ENCODE measurements around the gene HOXA4.

HOXA4 gene

DNA sequence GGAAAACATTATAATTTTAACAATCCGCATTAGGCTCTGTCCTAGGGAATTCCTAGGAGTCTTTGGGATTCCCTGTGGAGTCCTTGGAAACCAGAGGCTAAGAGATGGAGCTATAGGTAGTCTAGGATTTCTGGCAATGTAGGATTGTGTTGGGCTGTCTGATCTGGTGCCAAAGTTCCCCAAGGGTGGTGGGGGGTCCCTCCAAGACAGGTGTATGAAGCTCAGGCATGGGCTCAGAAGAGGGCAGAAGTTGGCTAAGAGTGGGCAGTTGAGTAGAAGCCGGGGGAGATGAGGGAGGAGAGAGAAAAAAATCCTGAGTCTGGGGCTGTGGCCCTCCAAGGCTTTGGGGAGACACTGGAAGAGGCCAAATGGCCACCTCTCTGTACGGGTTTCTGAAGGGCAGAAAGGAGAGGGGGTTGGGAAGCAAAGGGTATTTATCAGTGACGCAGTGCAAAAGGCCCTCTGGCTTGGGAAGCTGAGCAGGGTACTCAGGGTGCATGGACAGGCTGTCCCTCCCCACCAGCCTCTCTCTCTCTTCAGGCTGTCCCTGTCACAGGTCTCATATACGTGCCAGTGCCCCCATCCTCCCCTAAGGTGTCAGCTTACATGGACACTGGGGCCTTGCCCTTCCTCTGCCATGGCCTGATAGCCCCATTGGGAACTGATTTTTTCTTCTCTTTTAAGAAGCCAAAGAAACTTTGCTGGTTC lies 16.1 kb upstream of the HOXA4 start:
- no peak for DNase-seq

DNA sequence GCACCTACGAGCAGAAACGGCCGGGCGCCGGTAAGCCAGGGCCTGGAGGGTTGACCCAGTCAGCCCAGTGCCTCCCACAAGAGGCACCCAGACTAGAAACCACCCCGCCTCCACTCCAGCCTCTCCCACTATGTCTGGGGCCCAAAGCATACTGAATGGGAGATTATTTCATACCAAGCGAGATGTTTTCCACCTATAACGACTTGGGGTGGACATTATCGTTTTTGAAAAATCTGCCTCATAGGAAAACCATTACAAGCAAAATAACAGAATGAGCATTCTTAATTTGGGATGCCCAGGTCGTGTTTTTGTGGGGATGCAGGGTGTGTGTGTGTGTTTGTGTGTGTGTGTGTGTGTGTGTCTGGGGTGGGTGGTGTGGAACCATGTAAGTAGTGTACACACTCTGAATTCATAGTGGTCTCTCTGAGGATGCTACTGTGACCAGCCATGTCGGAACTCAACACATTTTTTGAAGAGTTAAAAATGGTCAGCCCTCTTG lies 15.4 kb upstream of the HOXA4 start:
- DNase-seq = no peak

DNA sequence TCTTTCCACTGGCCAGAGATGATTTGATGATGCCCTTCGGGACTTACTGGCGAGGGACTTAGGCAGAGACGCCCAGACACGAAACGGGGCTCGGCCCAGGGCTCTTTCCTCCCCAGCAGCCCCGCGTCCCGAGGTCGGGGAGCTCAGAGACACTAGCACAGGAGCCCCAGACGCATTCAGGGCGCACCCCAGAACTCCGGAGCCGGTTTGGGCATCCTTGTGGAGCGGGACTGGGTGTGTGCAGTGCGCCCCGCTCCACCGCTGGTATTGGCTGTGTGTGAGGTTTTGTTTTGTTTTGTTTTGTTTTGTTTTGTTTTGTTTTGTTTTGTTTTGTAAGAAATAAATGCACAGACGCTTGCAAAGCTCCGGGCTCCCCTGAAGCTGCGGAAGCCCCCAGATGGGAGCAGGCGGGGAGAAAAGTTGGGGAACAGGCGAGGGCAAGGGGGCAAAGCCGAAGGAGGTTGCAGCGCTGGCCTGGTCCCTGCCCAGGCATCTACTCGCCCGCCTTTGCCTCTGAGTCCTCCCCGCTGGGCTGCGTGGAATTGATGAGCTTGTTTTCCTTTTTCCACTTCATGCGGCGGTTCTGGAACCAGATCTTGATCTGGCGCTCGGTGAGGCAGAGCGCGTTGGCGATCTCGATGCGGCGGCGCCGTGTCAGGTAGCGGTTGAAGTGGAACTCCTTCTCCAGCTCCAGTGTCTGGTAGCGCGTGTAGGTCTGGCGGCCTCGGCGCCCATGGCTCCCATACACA lies 14.8 kb upstream of the HOXA4 start:
- no peak for DNase-seq

DNA sequence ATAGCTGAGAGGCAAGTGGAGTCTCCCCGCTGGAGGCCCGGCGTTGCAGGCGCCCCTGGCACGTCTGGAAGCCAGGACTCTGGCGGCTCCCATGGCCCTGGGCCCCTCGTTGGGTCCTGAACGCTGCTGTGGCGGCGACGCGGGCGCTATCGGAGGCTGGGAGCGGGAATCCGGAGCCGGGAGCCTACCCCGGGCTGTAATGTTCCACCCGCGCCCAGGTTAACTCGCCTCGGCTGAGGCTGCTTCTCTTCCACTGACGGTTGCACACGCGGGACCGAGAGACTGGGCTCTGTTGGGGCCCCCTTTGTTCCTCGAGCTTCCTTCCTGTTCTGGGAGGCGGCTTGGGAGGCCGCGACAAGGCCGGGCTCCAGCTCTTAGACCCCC lies 14.2 kb upstream of the HOXA4 start:
- no peak for DNase-seq

DNA sequence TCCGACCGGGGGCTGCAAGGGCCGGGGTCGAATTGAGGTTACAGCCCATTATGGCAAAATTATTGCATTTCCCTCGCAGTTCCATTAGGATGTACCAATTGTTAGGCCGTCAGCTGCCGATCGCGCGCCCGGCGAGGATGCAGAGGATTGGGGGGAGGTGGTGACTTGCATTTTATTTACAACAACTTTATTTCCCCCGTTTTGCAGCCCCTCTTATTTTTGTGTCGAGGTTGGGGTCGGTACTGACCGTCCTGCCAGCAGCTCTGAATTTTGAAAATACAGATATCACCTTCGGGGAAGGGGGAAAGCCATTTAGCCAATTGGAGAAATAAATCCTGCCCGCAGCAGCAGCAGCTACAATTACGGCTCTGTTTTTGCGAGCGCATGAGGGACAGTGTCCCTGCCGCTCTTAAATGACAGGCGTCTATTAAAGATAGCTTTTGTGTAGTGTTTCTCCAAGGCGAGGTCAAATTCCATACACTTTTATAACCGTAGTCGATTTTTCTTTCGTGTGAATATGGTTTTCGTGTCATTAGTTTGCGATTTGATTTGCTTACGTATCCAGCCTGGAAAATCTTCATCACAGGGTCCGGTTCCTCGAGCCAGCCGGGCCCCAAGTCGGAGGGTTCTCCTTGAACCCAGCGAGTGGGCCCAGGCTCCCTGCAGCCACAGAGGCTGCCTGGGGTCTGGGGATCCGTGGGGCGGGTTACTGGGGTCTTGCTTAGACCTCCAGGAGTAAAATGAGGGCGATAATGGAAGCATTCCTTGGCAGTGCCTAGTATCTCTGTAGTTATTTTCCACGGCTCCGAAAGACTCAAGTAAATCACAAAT lies 13.6 kb upstream of the HOXA4 start:
- DNase-seq = no peak

DNA sequence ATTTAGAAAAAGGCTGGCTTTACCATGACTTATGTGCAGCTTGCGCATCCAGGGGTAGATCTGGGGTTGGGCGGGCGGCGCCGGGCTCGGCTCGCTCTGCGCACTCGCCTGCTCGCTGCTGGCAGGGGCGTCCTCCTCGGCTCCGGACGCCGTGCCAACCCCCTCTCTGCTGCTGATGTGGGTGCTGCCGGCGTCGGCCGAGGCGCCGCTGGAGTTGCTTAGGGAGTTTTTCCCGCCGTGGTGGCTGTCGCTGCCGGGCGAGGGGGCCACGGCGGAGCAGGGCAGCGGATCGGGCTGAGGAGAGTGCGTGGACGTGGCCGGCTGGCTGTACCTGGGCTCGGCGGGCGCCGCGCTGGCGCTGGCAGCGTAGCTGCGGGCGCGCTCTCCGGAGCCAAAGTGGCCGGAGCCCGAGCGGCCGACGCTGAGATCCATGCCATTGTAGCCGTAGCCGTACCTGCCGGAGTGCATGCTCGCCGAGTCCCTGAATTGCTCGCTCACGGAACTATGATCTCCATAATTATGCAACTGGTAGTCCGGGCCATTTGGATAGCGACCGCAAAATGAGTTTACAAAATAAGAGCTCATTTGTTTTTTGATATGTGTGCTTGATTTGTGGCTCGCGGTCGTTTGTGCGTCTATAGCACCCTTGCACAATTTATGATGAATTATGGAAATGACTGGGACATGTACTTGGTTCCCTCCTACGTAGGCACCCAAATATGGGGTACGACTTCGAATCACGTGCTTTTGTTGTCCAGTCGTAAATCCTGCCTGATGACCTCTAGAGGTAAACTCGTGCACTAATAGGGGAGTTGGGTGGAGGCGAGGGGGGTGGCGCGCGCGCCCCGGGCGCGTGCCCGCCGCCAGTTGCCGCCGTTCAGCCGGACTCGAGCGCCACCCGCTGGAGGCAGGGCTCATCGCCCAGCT lies 12.7 kb upstream of the HOXA4 start, which contains the start of gene HOXA5:
HOXA5 (minus strand) TSS at position 659 of the 927 bp plus-strand sequence; CDS start at position 585, 74 bp downstream.
- DNase-seq = no peak

DNA sequence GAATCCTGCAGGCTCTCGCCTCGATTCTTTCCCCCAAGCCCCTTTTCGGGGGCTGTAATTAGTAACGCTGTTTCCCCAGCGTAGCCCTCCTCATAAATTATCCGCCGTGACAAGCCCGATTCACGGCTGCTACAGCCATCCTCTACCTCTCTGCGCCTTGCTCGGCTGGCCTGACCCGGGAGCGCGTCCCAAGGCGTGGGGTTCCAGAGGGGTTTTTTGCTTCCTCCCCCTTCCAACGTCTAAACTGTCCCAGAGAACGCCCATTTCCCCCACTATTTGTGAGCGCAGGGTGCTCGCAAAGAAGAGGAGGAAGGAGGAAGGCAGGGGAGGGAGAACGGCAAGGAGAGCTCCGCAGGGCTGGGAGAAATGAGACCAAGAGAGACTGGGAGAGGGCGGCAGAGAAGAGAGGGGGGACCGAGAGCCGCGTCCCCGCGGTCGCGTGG lies 12.0 kb upstream of the HOXA4 start:
- no peak for DNase-seq

DNA sequence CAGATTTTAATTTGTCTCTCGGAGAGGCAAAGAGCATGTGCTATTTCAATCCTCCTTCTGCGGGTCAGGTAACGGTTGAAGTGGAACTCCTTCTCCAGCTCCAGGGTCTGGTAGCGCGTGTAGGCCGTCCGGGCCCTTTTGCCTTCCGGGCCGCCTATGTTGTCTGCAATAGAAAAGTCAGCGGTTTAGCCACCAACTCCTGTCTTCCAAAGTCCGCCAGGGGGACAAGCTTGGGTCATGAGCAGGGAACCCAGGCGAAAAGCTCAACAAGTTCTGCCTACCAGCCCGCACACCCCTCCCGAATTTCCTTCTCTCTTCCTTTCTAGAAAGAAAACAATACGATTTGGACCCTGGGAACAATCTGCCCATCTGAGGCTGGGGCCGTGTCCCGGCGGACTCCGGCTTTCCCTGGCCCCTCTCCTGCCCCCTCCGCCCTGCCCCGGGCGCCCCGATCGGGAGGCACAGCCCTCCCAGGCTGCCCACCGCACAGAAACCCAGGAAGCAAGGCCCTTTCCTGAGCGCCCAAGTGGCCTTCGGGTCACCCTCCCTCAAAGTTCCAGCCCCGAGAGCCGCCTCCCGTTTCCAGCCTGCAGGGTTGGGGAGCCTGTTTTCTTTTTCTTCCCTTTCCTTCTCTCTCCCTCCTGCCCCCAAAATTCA lies 11.5 kb upstream of the HOXA4 start:
- DNase-seq = no peak

DNA sequence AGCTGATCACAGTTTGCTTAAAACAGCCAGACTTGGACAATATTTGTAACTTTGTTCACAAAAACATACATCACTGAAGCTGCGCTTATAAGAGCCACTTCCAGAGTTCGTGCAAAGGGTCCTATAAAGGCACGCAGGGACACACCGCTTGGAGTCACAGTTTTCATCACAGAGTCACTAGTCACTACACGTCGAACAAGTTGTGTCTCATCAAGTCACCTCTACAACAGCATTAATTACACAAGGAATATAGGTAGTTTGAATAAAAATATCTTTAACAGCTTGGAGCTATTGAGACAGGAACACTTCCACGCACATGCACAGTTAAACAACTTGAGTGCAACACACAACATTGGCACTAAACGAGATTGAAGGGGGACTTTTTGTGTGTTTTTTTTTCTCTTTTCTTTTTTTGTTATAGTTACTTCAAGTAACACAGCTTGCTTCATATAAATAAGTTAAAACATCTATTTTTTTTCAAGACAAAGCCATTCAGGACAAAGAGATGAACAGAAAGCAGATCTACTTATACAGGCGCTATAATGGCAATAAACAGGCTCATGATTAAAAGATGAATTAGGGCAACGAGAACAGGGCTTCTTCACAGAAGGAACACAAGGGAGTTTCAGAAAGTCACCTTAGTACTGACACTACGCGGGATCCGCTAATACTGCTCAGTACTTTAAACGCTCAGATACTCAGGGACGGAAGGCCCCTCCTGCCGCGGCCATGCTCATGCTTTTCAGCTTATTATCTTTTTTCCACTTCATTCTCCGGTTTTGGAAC lies 10.8 kb upstream of the HOXA4 start:
- DNase-seq = no peak

DNA sequence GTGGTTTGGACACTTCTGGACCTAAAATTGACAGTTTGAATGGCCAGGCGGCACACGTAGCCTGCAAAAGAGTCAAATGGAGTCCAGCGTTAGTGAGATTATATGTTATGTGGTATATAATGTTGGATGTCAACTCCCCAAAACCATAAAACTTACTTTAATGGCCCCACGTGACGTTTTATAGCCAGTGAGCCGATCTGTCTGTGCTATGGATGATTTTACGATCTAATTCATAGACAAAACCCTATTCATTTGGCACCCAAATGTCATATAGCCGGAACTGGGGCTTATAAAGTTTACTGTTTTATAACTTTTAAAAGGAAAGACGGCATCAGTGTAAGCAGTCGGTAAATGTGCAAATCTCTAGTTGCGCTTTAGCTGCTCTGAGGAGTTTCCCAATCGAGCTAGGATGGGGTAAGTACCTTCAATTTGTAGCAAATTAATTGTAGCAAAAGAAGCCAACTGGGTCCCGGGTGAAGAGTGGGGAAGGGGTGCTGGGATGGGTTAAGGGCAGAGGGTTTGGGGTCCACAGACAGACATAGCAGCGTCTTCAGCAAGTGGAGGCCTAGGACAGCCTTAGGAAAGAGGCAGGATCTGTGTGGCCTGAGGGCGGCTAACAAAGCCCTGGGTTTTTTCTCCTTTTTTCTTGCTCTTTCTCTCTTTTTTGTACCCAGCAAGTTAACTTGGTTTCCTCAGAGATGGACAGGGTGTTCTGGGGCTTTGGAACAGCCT lies 9.7 kb upstream of the HOXA4 start:
- no peak for DNase-seq

DNA sequence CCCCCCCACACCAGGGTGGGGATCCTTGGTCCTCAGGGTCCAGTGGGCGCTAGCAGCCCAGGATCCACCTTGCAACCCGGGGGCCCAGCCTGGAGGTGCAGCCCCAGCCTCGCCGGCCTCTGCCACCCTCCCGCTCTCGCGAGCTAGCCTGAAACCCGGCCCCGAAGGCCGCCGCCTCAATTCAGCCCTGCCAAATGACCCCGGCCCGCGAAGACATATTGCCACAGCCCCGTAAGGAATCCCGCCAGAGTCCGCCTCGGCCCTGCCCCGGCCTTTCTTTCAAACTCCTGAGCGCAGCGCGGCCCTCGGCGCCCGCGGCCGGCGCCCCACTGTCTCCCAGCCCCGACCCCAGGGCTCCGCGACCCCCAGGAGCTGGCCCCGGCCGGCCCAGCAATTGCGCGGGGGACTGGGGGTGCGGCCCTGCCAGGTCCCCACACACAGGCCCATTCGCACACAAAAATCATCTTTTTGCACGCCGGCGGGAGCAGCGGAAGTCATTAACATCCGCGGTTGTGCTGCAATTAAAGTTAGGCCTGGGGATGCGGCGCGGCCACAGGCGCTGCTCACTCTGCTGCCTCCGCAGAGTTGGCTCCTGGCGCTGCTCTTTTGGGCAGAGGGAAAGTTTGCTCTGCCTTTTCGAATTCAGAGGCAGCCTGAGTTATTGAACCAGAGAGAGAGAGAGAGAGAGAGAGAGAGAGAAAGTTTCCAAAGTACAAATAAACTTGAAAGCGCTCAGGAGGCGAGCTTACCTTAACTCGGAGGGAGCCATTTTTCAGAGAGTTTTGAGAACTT lies 9.0 kb upstream of the HOXA4 start:
- DNase-seq = no peak

DNA sequence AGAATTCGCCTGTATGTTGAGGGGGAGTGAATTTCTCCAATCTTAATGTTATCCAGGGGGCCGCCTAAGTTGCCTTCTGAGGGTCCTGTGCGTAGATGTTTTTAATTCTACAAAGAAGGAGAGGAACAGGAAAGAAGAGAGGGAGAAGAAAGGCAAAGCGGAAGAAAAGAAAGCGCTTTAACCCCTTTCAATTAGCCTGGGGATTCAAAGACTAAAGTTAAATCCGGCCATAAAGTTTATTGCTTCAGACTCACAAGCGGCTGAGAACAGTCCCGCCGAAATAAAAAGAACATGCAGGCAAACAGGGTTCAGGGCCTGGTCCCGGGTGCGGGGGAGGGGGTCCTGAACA lies 8.4 kb upstream of the HOXA4 start:
- DNase-seq = no peak

DNA sequence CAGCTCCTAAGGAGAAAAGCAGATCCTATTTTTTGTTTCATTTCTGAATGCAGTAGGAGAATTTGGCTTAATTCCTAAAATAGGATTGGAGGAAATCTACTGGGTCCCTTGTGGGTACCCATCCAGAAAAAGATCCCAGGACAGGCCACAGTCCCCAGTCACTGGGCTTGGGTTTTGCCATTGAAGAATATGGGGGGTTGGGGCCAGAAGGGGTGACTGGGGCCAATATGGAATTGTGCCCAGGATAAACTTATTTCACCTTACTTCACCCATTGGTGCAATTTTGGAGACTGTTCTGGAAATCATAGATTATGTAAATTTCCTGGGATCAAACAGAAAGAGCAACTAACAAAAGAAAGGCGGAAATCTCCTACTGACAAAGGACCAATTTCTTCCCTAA lies 7.9 kb upstream of the HOXA4 start:
- DNase-seq = no peak

DNA sequence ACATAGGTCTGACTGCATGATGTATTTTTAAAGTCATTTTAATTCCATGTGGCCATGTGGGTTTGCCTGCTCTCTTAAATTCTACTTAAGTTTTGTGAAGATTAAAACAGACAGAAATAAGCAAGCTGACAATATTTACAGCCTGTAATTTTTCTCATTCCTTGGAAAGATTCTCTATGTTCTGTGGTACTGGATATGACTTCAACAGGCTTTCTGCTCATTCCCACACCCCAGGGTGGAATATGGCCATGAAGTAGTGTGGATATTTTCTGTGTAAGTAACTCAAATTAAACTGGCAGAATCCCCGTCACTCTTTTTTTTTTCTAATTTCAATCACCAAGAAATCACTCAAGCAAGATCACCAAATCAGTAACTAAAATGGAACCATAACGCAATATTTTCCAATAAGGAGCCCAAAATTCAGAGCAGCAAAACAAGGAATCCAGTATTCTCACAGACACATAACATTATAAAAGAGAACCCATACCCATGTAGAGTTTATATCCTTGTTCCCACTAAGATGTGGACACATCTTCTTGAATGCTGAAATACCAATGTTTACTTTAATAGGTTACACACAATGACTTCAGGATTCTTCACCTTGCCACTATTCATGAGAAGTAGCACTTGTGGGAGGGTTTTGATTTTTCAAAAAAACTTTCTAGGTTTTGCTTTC lies 7.2 kb upstream of the HOXA4 start:
- DNase-seq = no peak

DNA sequence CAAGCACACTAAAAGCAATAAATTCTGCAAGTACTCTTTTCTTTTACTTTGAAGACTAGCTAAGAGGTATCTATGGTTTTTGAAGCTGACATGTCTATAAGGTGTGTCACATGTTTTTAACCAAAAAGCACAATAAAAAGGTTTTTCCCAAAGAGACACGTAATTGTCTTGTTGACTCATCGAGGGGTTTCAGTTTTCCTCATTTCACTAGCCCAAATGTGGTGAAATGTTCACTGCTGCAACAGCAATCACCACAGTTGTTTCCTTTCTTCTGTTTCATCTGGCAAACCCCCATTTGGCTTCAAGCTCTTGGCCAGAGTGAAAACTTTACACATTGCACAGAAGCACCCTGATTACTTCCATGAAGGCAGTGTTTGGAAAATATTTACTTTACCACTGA lies 3.8 kb upstream of the HOXA4 start:
- no peak for DNase-seq

DNA sequence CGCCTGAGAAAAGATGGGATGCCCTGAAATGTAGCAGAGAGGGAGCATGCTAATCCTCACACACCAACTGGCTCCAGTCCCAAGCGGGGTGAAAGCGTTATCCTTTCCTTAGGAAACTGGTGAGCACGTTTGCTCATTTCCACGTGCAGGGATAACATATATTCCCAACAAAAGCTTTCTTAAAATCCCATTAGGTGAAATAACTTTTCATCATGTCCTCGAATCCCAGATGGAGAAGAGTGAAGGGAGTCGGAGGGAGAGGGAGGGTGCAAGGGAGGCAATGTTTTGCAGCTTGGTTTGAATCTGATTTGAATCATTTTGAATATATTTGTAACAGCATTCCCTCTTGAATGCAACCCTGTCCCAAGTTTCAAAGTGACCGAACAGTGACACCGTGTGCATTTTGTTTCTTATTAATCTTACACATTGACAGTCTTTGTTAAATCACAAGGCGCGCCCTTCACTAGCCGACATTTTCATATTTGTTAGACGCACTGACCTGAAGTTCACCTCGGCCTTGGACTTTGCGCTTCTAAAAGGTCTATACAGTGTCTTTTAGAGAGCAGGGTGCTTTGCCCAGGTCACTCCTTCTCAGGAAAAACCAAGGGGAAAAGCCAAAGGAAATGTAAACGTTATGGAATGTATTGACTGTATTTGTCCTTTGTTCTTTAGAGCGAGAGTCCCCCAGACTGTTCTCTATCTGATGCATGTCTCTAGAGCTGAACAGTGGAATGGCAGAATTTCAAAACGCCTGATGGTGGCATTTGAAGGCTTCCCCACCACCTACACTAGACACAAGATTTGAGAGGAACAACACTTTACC lies 3.1 kb upstream of the HOXA4 start:
- no peak for DNase-seq

DNA sequence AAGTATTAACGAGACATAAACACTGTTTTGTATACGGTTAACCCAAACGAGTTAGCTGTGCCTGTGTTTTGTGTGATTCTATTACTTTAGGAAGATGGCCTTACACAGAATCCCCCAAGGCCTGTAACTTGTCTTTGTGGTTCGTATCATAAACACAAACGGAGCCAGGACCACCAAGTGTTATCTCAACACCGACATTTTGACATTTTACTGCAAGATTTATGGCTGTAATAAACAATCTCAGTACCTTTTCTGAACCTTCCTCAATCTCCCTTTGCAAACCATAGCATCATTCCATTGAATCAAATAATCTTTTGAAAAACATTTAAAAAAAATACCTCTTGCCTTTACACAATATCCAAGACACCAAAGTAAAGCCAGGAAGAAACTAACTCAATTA lies 2.4 kb upstream of the HOXA4 start:
- no peak for DNase-seq

DNA sequence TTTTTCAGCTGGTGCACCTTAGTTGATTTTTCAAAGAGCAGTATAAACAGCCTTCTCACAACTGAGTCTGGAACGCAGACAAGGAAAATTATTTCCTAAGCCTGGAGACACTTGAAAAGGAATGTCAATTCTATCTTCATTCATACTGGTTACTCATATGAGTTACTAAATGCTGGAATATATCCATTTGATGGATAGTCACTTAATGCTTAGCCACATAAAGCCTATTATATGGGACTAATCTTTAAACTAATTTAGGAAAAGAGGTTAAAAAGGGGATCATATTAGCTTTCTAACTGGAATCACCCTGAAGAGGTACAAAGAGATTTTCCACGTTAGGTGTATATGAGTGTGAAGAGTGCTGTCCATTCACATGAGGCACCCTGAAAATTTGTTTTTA lies 1.7 kb upstream of the HOXA4 start:
- DNase-seq = no peak

Data from activated CD4-positive, alpha-beta T cell treated with anti-CD3 and anti-CD28 coated beads, Interleukin-2, amount 50 U/mL, for 4 hours (primary cell).